IPS-18c (cell line): ENCODE results near the gene ZC3H18.
A peak's percentile ranks its signal among the peaks of the same experiment; 100 is the strongest.

ENCODE experiments used
- H3K4me3 ChIP-seq: 2 replicates; pipeline ENCODE4 v1.7.0; 2013; ENCODE audit warnings: low read depth, mild to moderate bottlenecking, low read length, moderate library complexity; ENCODE audit not compliant: insufficient read depth
- H3K9me3 ChIP-seq: one replicate; pipeline ENCODE4 v1.6.1; 2013; ENCODE audit warnings: mild to moderate bottlenecking, low read length, moderate library complexity; ENCODE audit not compliant: control insufficient read depth, insufficient read depth

ZC3H18 gene

GRCh38 chr16:88561485-88562359 is 8.5 kb upstream of the ZC3H18 start:
- H3K9me3 ChIP-seq: no peaks in the 10 kb centered on the region
- no peak overlapping the region for H3K4me3 ChIP-seq

- Histone ChIP-seq H3K9me3 (no peaks in the 10 kb centered on the region), H3K4me3 (no peak overlapping the region)
These were observed 4.0 kb upstream of the ZC3H18 start for GRCh38 chr16:88566158-88566557.

- Histone ChIP-seq H3K4me3 (peak overlapping the region; percentile 74), H3K9me3 (no peaks in the 10 kb centered on the region)
These were observed 1.2 kb upstream of the ZC3H18 start for GRCh38 chr16:88568710-88569613.

- Histone ChIP-seq H3K4me3 (peak overlapping the region; percentile 74), H3K9me3 (no peaks in the 10 kb centered on the region)
These were observed 604 bp upstream of the ZC3H18 start for GRCh38 chr16:88569614-88569984.

- Histone ChIP-seq H3K4me3 (peak overlapping the region; percentile 85), H3K9me3 (no peaks in the 10 kb centered on the region)
These were observed 489 bp downstream of the ZC3H18 start for GRCh38 chr16:88570691-88571092.

GRCh38 chr16:88575251-88575650 is 5.0 kb downstream of the ZC3H18 start:
- H3K9me3 ChIP-seq: no peaks in the 10 kb centered on the region

GRCh38 chr16:88576307-88576706 is 6.1 kb downstream of the ZC3H18 start:
- Histone ChIP-seq H3K4me3 (no peak overlapping the region), H3K9me3 (no peaks in the 10 kb centered on the region)

More at GRCh38 chr16:88575251-88575650, 5.0 kb downstream of the ZC3H18 start:
- no peak overlapping the region for H3K4me3 ChIP-seq

GRCh38 chr16:88577166-88577565 is 7.0 kb downstream of the ZC3H18 start:
- no peak overlapping the region for H3K4me3 ChIP-seq
- H3K9me3 ChIP-seq: no peaks in the 10 kb centered on the region

- H3K9me3 ChIP-seq: no peaks in the 10 kb centered on the region
These were observed 8.5 kb downstream of the ZC3H18 start for GRCh38 chr16:88578446-88579313.

GRCh38 chr16:88580371-88580770 is 10.2 kb downstream of the ZC3H18 start:
- H3K4me3 ChIP-seq: no peak overlapping the region
- H3K9me3 ChIP-seq: no peaks in the 10 kb centered on the region

More at GRCh38 chr16:88578446-88579313, 8.5 kb downstream of the ZC3H18 start:
- H3K4me3 ChIP-seq: no peak overlapping the region

GRCh38 chr16:88581033-88581432 is 10.8 kb downstream of the ZC3H18 start:
- Histone ChIP-seq H3K4me3 (no peak overlapping the region), H3K9me3 (no peaks in the 10 kb centered on the region)

- Histone ChIP-seq H3K4me3 (no peak overlapping the region), H3K9me3 (no peaks in the 10 kb centered on the region)
These were observed 12.8 kb downstream of the ZC3H18 start for GRCh38 chr16:88582912-88583575.

GRCh38 chr16:88584676-88585075 is 14.5 kb downstream of the ZC3H18 start:
- Histone ChIP-seq H3K4me3 (no peak overlapping the region), H3K9me3 (no peaks in the 10 kb centered on the region)

GRCh38 chr16:88585269-88585668 is 15.1 kb downstream of the ZC3H18 start:
- Histone ChIP-seq H3K9me3 (no peaks in the 10 kb centered on the region), H3K4me3 (no peak overlapping the region)

- H3K4me3 ChIP-seq: no peak overlapping the region
- H3K9me3 ChIP-seq: no peaks in the 10 kb centered on the region
These were observed 15.9 kb downstream of the ZC3H18 start for GRCh38 chr16:88585927-88586581.

GRCh38 chr16:88588148-88588547 is 17.9 kb downstream of the ZC3H18 start:
- no peak overlapping the region for H3K4me3 ChIP-seq
- H3K9me3 ChIP-seq: no peaks in the 10 kb centered on the region
